ENCODE data around the gene POU3F1.

The POU3F1 gene

DNA sequence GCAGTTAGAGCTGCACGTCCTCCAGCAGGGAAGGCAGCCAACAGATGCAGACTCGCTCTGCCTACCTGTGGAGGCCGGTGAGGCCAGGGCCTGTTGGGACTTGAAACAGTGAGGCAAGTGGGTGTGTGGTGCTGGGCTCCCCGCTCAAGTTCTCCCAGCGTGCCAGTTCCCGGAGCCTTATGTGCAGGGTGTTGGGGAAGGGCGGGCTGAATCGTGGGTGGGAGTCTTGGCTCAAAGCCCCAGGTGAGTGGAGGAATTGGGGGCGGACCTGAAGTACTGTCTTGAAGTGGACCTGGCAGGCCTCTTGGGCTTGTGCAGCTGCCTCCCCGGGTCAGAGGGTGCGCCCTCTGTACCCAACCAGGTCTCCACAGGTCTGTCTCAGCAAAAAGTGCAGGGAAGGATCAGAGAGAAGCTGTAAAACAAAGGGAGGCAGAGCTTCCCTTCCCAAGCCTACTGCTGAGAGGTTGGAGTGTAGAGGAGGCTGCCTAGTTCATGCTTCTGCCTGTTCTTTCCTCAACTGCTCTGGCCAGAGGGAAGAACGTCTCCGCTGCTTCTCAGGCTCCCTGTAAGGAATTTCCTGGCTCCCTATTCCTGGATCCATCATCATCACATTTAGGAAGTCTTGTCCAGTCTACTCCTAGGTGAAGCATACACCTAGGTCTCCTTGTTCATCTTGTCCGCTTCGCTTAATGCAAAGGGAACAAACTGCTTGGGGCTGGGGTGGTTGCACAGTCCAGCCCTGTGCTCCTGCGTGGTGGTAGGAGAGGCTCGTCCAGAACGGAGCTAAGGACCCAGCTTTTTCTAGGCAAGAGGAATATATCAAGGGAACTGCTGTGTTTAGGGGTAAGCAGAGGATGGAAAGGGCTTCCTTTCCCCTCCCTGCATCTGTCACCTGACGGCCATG lies 19.1 kb downstream of the POU3F1 start:
- no peak for DNase-seq

DNA sequence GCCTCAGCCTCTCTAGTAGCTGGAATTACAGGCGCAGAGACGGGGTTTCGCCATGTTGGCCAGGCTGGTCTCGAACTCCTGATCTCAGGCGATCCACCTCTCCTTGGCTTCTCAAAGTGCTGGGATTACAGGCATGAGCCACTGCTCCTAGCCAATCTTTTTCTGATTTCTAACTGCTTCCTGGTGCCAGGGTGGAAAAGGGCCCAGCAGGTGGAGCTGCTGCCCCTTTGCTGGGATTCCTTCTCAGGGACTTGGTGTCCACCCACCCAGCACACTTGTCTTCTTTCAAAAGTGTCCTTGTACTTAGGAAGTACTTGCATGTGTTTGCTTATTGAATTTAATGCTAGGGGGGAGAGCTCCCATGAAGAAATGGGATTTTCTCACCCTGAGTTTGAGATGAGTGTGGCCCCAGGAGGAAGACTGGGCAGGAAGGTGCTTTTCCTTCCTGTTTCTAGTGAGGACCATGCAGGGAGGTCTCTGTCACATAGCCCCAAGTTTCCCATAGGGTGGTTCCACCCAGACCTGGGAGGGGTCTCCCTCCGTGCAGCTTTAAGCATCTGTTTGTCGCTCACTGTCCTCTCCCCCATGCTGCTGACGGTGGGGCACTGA lies 19.9 kb downstream of the POU3F1 start:
- DNase-seq: peak; percentile 49

DNA sequence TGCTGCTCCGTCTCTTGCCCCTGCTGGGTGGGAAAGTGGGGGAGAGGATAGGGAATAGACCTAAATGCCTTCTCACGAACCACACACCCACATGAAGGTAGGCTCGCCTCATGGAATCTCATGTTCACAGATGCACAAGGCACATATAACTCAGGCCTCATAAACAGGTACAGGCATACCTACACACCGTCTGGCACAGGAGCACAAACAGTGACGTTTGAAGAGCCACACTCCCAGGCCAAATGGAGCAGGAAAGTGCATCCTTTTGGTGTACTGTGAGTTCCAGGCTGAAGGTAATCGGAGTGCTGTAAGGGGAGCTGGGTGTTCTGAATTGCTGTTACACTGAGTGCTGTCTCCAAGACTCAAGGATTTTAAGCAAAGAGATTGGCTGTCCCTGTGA lies 20.9 kb downstream of the POU3F1 start:
- DNase-seq: no peak

DNA sequence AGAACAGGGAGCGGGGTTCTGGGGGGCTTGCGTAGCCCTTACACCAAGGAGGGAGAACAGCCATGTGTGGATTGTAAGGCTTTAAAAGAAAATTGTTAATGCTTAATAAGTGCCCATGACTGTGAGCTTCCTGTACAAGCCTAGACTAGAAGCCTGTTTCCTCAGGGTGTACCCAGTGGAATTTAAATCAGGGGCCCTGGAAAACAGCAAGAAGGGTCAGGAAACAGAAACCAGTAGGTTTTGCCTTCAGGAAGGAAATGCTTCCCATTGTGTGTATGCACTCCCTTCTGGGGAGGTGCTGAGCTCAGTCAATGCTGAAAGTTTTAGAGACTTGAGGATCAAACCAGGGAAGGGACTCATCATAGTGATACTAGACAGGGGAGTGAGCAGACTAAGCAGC lies 21.4 kb downstream of the POU3F1 start:
- DNase-seq: no peak

DNA sequence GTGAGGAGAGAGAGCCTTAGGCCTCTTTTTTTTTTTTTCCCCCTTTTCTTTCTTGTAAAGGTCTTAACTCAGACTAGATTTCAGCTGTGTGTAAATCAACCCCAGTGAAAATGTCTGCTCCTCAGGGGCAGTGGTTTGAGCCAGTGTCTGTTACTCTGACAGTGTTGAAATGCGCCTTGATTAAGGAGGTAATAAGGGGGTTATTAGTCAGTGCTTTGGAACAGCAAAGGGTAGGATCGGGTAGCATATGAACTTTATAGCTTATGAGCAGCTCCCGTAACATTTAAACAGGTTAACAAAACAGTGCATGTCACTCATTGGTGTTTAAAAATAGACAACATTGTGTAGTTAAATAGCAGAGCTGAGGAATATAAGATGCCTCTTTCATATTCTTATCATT lies 23.8 kb downstream of the POU3F1 start:
- no peak for DNase-seq

DNA sequence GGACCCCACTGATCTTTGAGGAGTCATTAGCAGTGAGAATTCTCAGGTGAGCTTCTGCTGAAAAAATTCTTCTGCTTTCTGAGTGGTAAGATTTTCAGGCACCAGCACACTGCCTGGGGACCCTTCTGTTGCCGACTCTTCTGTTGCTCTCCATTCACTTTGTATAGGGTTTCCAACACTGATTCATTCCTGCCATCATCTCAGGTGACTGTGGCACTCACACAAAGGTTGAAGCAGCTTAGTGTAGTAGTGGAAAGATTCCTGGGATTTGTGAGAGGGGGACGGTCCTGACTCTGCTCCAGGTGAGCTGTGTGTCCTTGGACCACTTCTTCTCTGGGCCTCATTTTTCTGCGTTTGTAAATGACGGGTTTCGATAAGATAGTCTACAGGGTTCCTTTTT lies 24.6 kb downstream of the POU3F1 start:
- DNase-seq: no peak

DNA sequence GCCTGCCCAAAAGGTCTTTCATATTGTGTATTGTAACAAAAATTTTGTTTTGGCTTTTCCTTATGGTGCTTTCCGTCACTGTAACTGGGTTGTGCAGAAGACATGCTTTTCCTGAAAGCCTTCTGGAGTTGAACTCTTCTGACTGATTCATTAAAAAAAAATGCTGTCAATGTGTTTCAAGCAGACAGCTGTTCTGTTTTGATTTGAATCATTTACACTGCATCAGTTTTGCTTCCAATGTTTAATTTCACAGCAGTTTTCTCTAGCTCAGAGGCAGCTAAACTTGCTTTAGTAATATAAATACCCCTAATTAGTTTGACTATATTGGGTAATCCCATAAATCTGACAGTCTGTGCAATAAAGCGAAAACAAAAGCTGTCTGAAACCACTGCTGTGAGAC lies 26.2 kb downstream of the POU3F1 start:
- DNase-seq: no peak

DNA sequence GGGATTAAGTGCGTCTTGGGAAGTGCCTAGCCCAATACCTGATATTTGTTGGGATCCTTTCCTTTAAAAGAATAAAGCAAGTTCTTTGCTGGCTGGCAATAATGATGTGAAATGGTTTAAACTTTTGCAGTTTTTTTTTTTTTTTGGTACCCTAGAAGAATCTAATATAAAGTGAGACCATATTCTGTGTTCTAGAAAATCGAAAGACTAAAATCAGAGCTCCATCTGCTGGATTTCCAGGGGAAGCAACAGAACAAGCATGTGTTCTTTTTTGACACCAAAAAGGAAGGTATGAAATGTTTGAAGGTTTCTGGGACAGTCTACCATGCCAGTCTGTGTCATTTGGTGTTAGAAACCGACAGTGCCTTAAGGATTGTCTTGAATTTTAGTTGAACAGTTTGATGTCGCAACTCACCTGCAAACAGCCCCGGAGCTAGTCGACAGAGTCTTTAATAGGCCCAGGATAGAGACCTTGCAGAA lies 27.7 kb downstream of the POU3F1 start:
- DNase-seq: no peak

DNA sequence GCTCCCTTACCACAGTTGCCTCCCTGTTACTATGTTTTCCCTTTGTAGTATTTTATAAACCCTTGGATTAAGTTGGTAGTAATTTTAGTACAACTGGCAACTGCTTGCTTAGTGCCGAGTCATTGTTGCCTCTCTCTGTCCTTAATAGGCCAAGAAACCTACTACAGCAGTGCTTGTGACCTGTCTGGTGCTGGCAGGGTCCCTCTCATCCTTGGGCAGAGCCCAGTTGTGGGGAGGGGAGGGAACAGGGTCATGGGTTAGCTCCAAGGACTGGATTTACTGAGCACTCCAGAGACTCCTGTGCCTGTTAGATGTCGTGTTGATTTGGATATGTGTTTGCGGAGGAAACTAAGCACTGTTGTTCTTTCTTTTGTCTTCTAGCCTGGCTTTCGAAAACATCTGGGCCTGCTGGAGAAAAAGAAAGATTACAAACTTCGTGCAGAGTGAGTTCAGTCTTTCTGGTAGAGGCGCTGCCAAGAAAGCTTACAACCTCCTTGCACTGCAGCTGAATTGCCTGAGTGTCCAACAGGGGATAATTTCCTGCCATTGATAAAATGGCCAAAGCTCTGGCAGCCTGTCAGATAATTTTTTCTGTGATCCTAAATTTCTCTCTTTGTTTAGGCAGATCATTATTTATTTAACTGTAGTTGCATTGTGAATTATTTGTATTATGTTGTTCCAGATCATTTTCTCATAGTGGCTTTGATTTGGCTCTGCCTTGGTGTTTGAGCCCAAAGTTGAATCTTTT lies 30.4 kb downstream of the POU3F1 start:
- DNase-seq: no peak

DNA sequence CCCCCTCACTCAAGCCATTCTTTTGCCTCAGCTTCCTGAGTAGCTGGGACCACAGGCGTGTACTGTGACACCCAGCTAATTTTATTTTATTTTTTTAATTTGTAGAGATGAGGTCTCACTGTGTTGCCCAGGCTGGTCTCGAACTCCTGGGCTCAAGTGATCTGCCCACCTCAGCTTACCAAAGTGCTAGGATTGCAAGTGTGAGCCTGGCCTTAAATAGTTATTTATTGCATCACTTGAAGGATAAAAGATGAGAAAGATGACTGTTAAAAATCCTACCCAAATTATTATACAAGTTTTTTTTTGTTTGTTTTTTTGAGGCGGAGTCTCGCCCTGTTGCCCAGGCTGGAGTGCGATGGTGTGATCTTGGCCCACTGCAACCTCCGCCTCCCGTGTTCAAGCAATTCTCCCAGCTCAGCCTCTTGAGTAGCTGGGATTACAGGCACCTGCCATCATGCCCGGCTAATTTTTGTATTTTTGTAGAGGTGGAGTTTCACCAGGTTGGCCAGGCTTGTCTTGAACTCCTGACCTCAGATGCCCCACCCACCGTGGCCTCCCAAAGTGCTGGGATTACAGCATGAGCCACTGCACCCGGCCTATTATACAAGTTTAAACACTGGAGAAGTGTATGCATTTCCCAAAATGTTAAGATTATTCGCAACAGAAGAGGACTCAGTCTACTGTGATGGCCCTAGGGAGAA lies 31.7 kb downstream of the POU3F1 start:
- no peak for DNase-seq

DNA sequence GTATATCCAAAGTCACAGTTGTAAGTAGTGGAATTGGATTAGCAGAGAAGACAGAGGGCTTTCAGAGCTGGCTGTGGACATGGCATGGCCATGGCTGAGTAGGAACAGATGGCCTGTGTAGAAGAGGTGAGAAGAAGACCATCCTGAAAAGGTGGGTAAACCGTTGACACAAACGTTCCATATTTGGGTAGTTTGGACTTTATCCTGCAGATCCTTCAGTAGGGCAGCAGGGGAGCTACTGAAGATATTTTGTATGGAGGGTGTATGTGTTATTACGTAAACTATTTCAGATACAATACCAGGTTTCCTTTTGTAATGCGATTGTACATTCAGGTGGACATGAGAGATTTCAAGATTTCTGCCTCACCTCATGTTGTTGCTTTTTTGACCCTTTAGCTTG lies 32.4 kb downstream of the POU3F1 start:
- no peak for DNase-seq

DNA sequence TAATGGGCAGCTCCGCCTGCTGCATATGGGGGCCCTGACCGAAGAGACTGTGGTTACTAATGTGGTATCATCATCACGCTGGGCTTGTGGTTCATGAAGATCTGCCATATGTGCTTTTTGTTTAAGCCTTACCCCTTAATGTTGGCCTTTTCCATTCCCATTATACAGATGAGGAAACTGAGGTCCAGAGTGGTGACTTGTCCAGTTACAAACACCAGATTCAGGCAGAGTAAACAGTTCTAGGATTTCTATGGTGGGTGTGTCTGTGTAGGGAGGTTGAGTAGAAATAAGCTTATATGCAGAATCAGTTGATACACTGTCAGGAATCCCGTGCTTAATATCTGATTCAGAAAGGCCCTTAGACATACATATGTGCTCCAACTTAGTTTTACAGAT lies 33.4 kb downstream of the POU3F1 start:
- no peak for DNase-seq

DNA sequence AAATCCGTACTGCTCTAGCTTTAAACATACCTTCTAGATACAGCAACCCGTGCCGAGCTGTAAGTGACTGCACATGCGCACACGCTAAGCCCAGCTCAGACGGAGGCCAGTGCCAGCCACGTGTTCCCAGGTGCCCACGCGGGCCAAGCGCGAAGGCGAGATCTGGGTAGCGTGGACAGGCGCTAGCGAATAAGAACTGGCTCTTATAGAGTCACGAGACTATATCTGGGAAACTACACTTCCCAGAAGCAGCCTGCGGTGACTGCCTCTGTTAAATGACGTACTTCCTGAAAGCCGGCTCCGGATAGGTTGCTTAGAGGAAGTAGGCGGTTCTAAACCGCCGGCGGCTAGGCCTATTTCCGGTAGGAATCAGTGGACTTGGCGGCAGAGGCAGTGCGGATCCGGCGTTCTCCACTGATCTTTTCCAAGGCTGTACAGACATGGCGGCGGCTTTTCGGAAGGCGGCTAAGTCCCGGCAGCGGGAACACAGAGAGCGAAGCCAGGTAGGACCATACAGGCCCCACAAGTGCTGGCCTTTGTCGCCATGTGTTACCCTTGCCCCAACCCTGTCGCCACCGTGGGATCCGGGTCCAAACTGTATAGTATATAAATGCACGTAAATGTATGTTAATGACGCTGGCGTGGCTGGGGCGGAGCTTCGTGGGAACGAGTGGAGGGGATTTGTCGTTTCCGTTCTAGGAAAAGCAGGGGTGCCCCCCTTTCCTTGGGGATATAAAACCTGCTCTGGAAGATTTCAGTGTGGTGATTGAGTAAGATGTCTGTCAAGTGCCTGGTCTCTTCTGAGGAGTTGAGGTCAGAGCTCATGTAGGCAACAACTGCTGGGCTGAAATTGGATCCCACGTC lies 34.0 kb downstream of the POU3F1 start, which contains the start of gene UTP11:
Gene UTP11 (plus strand): TSS at position 372 of the 864 bp plus-strand sequence. CDS start 69 bp downstream, at position 441.
- peak; percentile 95 for DNase-seq

DNA sequence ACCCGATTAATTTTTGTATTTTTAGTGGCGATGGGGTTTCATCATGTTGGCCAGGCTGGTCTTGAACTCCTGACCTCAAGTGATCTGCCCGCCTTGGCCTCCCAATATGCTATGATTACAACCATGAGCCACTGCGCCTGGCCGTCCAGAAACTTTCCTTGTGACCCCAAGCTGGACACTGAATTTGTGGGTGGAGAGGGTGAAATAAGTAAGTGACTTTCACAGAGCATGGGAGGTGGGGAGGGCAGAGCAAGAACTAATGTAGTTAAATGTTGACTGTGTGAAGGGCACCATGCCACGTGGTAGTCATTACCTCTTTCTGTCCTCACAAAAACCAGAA lies 36.8 kb downstream of the POU3F1 start:
- DNase-seq: no peak

DNA sequence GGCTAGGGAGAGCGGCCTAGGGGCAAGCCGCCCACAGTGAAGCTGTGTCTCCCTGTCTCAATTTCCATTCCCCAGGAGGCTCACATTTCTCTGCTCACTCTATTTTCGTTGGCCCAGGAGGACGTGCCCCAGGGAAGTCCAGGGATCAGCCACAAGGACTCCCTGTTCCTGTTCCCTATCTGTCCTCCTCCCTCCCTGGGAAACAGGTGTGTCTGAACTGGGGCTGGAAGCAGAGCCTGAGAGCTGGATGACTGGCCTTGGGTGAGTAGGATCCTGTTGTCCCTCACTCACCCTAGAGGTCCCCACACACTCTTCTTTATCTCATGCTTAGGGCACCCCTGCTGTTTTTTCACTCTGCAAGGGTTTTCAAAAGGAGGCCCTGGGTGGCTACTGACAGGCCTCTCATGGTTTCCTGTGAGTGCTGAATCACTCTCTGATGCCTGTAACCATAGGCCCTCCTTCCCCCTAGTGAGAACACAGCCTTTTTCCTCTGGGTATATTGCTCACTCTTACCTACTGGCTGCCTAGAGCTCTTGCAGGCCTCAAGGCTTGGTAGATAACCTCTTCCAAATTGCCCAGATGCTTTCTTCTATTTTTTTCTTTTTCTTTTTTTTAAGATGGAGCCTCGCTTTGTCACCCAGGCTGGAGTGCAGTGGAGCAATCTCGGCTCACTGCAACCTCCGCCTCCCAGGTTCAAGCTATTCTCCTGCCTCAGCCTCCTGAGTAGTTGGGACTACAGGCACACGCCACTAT lies 37.3 kb downstream of the POU3F1 start:
- DNase-seq: peak; percentile 80

DNA sequence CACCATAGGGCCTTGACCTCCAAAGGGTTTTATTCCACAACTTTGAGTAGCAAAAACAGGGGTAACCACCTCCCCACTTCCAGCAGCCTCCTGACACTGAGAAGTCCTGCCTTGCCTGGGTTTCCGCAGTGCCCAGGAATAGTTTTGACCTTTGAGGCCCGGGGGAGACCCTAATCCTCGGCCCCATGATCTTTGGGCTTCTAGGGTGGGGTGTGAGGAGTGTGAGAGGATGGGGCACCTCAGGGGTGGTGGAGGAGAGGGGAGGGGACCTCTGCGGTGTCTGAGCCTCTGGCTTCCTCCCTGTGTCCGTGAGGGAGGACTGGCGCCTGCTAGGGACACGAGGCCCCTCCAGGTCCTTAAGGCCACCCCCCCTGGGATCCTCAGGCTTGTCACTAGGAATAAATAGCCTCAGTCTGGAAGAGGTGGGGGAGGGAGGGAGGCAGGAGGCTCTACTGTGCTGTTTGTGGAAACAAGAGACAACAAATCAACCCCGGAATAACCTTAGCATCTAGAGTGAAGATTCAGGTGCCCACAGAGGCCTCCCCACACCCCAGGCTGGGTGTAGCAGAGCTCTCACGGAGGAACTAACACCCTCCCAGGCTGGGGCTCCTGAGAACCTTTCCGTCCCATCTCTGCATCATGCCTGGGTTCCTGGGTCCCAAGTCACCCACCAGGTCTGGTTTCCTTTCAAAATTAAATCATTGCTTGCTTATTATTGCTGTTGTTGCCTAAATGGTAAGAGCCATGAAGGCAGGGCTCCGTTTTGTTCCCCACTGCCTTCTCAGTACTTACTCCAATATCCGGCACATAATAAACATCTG lies 40.4 kb downstream of the POU3F1 start:
- no peak for DNase-seq

DNA sequence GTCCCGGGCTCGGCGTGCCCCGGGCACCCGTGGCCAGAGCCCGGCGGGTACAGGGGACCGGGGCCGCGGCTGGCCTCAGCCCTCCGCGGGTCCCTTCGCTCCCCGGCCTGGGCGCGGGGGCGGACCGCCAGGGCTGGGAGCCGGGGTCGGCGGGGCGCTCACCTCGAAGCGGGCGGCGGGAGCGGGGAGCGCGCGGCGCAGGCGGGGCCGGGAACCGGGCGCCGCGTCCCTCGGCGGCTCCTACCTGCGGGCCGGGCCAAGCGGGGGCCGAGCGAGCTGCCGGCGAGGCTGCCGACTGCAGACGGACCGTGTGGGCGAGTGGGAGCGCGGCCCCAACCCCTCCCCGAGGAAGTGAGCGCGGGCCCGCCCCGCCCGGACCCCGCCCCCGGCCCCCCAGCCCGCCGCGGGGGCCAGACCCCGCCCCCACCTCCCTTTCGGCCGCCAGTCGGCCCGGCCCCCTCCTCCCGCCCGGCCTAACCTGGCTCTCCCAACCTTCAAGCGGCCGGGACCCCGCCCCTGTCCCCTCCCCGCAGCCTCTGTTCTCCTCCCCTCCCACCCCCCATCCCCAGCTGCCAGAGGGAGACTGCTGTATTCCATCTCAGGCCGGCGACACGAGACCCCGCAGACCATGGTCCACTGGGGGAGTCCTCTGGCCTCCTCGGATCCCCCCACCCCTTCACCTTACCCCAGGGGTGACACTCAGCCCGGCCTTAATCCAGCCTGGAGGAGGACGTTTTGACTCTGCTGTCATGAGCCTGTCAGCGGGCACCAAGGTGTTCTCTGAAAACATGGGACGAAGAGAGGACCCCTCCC lies 41.2 kb downstream of the POU3F1 start, which contains the start of gene FHL3:
Gene FHL3 (minus strand): TSS at position 320 of the 813 bp plus-strand sequence. CDS start 6,102 bp downstream, outside the sequence.
- DNase-seq: no peak

DNA sequence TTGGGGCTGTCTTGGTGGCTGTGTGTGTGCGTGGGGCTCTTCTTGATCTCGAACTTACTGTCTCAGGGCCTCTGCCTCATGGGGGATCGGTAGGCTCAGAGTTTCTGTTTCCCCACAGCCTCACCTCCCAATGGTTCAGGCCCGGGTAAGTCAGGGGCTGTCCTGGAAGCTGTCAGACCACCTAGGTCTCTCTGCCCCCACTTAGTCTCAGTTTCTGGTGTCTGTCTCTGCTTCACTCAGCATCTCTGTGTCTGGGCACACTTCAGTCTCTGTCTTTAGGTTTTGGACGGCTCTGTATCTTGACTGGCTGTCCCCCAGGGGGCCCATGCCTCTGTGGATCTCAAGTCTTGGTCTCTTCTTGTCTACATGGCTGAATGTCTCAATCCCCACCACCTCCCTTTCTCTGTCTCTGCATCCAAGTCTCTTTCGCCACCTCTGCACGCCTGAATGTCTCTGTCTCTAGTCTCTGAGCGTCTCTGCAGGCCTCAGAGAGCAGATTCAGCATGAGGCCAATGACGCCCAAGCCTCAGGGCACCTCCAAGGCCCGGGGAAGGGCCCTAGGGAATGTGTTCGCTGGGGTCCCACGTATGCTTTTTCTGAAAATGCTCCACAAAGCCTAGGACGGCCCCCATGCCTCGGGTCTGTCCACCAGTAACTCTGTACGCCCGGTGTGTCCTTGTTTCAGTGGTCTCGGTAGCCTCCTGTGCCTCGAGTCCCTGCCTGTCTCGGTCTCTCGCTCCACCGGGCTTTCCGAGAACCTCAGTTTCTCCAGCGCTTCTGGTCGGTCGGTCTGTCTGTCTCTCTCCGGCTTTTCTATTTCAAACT lies 42.1 kb downstream of the POU3F1 start:
- no peak for DNase-seq
